Muscle layer of duodenum (tissue), 2 donors: Measurements from ENCODE around the gene PRMT1.
"Not testable (repeated sequence)": the region's sequence is repeated elsewhere in the genome, so short reads cannot be mapped to it uniquely, and the experiment has no call there.

Experiments
- H3K27ac ChIP-seq: one replicate; pipeline ENCODE4 v1.7.0; 2013; ENCODE audit warnings: mild to moderate bottlenecking, low read length
- H3K27me3 ChIP-seq: one replicate; pipeline ENCODE4 v1.7.0; 2013; ENCODE audit warnings: low read depth, mild to moderate bottlenecking, control low read depth, low read length
- H3K36me3 ChIP-seq, 2 donors: one replicate each; pipeline ENCODE4 v1.7.0; 2013; ENCODE audit warnings: low read length in 2 of 2, control low read depth in 1 of 2, mild to moderate bottlenecking in 1 of 2; ENCODE audit not compliant: insufficient read depth in 2 of 2, control insufficient read depth in 1 of 2
- H3K4me1 ChIP-seq, 2 donors: one replicate each; pipeline ENCODE4 v1.7.0; 2013; ENCODE audit warnings: low read length in 2 of 2, mild to moderate bottlenecking in 2 of 2, control low read depth in 1 of 2, moderate library complexity in 1 of 2; ENCODE audit not compliant: insufficient read depth in 2 of 2, control insufficient read depth in 1 of 2
- H3K4me3 ChIP-seq, 2 donors: one replicate each; pipeline ENCODE4 v1.7.0; 2013; ENCODE audit warnings: low read length in 2 of 2, low read depth in 1 of 2, mild to moderate bottlenecking in 1 of 2
- H3K9me3 ChIP-seq, 2 donors: one replicate each; pipeline ENCODE4 v1.7.0; 2013; ENCODE audit warnings: low read length in 2 of 2, control low read depth in 1 of 2, mild to moderate bottlenecking in 1 of 2; ENCODE audit not compliant: control insufficient read depth in 1 of 2
- donor health status: healthy.

PRMT1 gene

DNA sequence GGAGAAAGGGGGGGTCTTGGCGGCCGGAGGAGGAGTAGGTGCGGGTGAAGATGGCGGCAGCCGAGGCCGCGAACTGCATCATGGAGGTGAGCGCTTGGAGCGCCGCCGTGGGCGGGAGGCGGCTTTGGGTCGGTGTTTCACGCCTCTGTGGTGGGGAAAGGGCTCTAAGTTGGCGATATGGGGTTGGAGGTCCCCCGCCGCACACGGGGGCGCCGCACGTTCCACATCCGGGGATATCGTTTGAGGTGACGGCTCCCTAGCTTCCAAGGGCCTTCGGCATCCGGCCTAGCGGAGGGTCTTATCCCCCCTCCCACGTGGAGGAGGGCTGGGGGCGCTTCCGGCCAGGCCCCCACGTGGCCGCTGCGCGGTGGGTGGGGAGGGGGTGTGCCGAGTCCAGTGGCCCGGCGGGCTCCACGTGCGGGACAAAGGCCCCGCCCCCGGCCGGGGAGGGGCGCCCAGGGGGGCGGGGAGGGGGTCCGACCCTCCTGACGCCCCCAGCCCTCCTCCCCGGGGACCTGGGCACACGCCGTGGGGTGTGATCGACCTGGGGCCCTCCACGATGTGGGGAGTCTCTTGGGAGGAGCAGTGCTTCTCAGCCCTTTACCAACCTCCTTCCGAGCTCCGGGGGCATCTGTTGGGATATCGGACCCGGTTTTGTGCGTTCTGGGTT, at the start of gene PRMT1:
PRMT1 (plus strand) TSS at position 41 of the 670 bp plus-strand sequence; CDS start at position 51, 10 bp downstream.
- Histone ChIP-seq H3K27ac (peak within 1 kb of the TSS; percentile 95), H3K4me1 (peaks cover 12 to 41% of the 10 kb centered on the region in 2 donors), H3K4me3 (peak within 1 kb of the TSS; percentile 78 to 96), H3K27me3 (no peaks in the 10 kb centered on the region), H3K9me3 (no peaks in the 10 kb centered on the region), H3K36me3 (peaks cover 7 to 8% of the 10 kb centered on the region in 2 donors)

DNA sequence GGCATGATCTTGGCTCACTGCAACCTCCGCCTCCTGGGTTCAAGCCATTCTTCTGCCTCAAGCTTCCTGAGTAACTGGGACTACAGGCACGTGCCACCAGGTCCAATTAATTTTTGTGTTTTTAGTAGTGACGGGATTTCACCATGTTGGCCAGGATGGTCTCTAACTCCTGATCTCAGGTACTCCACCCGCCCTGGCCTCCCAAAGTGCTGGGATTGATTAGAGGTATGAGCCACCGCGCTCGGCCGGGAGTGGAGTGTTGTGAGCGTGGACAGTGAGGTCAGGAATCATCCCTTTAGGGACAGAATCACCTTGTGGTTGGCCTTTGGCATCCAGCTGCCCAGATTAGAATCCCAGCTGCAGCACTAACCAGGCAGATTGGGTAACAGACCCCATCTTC, 47.4 kb upstream of the PRMT1 start:
- Histone ChIP-seq H3K4me3 (no peak overlapping the region), H3K27ac (no peak overlapping the region), H3K36me3 (peaks cover 7 to 24% of the 10 kb centered on the region in 2 donors), H3K9me3 (no peaks in the 10 kb centered on the region), H3K27me3 (no peaks in the 10 kb centered on the region), H3K4me1 (peaks cover 0 to 10% of the 10 kb centered on the region in 2 donors)

DNA sequence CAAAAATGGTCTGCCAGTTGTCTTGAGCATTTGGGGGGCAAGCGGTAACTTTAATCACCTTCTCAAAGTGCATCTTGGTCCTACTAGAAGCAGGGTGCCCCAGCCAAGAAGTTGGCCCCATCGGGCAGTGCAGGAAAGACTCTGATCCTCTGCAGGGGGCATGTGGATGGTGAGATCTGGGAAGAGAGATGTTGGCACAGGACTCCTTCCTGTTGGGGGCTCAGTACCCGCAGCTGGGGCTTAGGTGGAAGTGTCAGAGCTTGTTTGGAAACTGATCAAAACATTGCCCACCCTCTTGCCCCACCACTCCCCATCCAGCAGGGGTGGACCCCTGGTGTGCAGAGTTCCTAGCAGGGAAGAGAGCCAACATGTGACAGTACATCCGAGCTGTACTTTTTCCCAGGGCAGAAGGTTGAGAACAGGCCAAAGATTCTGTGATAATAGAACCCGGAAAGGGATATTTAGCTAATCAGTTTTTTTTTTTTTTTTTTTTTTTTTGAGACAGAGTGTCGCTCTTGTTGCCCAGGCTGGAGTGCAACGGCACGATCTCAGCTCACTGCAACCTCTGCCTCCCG, 46.0 kb upstream of the PRMT1 start:
- H3K36me3 ChIP-seq: peaks cover 7 to 22% of the 10 kb centered on the region in 2 donors
- H3K27ac ChIP-seq: no peak overlapping the region
- H3K27me3 ChIP-seq: no peaks in the 10 kb centered on the region

DNA sequence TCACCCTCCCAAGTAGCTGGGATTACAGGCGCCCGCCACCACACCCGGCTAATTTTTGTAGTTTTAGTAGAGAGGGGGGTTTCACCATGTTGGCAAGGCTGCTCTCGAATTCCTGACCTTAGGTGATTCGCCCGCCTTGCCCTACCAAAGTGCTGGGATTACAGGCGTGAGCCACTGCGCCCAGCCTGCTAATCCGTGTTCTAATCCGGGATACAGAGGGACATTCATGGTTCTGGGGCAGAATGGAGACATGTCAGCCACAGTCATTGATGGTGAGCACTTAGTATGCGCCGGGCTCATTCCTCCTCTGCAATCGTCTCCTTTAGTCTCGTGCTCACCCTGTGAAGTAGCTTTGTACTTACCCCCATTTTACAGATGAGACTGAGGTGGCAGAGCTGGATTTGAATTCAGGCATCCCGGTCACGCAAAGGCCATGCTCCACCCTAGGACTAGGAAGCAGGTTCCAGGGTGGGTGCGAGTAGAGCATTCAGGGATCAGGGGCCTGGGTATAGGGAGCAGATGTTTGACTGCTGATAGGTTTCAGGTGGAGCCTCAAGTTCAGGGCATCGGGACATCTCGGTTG, 45.4 kb upstream of the PRMT1 start:
- peaks cover 1 to 16% of the 10 kb centered on the region in 2 donors for H3K36me3 ChIP-seq

More for the DNA sequence above, 46.0 kb upstream of the PRMT1 start:
- Histone ChIP-seq H3K4me1 (peaks cover 0 to 10% of the 10 kb centered on the region in 2 donors), H3K4me3 (no peak overlapping the region), H3K9me3 (no peaks in the 10 kb centered on the region)

DNA sequence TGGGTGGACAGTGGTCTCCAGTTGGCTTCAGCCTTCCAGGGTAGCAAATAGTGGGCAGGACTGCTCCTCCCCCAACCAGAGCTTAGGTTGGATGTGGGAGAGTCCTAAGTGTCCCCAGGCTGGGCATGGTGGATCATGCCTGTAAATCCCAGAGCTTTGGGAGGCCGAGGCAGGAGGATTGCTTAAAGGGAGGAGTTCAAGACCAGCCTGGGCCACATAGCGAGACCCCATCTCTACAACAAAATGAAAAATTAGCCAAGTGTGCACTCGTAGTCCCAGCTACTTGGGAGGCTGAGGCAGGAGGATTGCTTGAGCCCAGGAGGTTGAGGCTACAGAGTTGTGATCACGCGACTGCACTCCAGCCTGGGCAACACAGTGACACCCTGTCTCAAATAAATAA, 44.5 kb upstream of the PRMT1 start:
- Histone ChIP-seq H3K4me3 (no peak overlapping the region), H3K4me1 (peaks cover 0 to 22% of the 10 kb centered on the region in 2 donors), H3K36me3 (peaks cover 0 to 7% of the 10 kb centered on the region in 2 donors), H3K9me3 (no peaks in the 10 kb centered on the region), H3K27ac (no peak overlapping the region), H3K27me3 (no peaks in the 10 kb centered on the region)

More for the DNA sequence above, 45.4 kb upstream of the PRMT1 start:
- no peaks in the 10 kb centered on the region for H3K27me3 ChIP-seq
- peaks cover 0 to 15% of the 10 kb centered on the region in 2 donors for H3K4me1 ChIP-seq
- no peak overlapping the region for H3K27ac ChIP-seq
- H3K9me3 ChIP-seq: no peaks in the 10 kb centered on the region
- no peak overlapping the region for H3K4me3 ChIP-seq

DNA sequence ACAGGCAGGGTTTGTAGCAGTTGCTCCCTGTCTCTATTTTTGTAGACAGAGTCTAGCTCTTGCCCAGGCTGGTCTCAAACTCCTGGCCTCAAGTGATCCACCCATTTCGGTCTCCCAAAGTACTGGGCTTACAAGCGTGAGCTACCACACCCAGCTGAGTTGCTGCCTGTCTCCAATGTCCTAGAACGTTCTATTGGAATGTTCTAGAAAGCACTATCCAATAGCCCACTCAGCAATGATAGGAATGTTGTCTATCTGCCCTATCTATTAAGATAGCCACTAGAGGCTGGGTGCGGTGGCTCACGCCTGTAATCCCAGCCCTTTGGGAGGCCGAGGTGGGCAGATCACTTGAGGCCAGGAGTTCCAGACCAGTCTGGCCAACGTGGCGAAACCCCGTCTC, 43.8 kb upstream of the PRMT1 start:
- not testable (repeated sequence) for H3K4me3 ChIP-seq, H3K27ac ChIP-seq, H3K27me3 ChIP-seq, H3K9me3 ChIP-seq, H3K36me3 ChIP-seq
- H3K4me1 ChIP-seq: peaks cover 4 to 26% of the 10 kb centered on the region in 2 donors

DNA sequence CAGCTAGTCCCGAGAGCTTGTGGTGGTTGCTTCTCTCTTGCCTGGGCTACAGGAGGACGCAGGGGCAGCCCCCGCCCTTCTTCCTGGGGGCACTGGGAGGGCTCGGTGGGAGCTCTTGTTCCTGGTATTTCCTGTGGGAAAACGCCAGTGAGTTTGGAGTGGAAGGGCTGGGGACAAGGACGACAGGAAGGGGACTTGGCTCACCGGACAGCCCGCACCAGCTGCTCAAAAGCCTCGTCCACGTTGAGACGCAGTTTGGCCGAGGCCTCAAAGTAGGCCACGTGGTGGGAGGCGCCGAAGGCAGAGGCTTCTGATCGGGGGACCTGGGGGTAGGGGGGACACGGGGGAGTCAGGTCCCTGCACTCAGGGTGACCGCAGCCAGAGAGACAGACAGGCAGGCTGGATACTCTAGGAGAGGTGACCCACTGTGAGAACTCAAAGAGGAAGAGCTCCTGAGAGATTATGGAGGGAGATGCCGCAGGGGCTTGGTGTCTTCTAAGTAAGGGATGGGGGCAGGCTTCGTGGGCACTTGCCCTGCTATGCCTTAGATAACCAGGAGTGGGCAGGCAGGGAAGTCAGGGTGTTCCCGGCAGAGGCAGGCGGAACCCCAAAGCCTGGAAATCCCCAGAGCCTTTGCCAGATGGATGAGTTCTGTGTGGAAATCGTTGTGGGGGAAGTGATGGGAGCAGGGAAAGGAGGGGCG, 41.4 kb upstream of the PRMT1 start:
- no peaks in the 10 kb centered on the region for H3K27me3 ChIP-seq
- H3K9me3 ChIP-seq: no peaks in the 10 kb centered on the region
- H3K36me3 ChIP-seq: peaks cover 0 to 8% of the 10 kb centered on the region in 2 donors
- no peak overlapping the region for H3K4me3 ChIP-seq
- H3K4me1 ChIP-seq: peaks cover 11 to 35% of the 10 kb centered on the region in 2 donors
- H3K27ac ChIP-seq: no peak overlapping the region

DNA sequence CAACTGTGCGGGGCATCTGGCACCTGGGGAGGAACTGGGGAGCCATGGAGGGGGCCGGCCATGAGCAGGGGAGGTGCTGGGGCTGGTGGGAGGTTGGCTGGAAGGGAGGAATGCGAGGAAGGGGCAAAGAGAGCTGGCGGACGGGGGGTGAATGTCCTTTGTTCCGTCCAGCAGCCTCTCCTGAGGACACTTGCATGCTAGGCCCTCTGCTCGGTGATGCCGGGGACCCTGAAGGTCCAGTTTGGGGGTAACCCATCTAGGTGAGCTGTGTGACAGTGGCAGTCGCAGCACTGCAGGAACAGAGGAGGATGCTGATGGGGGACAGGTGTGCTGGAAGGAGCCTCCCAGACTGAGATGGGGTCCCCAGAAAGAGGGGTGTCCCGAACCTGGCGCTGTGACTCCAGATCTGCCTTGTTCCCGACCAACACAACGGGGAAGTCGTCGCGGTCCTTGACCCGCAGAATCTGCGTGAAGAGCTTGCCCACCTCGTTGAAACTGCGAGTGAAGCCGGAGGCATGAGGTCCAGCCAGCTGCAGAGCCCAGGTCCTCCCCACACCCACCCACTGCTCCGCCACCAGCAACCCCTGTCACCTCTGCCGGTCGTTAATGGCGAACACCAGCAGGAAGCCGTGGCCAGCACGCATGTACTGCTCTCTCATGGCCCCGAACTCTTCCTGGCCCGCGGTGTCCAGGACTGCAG, 40.7 kb upstream of the PRMT1 start:
- Histone ChIP-seq H3K27me3 (no peaks in the 10 kb centered on the region), H3K27ac (no peak overlapping the region), H3K9me3 (no peaks in the 10 kb centered on the region), H3K36me3 (peaks cover 0 to 15% of the 10 kb centered on the region in 2 donors), H3K4me1 (peaks cover 11 to 29% of the 10 kb centered on the region in 2 donors), H3K4me3 (no peak overlapping the region)

DNA sequence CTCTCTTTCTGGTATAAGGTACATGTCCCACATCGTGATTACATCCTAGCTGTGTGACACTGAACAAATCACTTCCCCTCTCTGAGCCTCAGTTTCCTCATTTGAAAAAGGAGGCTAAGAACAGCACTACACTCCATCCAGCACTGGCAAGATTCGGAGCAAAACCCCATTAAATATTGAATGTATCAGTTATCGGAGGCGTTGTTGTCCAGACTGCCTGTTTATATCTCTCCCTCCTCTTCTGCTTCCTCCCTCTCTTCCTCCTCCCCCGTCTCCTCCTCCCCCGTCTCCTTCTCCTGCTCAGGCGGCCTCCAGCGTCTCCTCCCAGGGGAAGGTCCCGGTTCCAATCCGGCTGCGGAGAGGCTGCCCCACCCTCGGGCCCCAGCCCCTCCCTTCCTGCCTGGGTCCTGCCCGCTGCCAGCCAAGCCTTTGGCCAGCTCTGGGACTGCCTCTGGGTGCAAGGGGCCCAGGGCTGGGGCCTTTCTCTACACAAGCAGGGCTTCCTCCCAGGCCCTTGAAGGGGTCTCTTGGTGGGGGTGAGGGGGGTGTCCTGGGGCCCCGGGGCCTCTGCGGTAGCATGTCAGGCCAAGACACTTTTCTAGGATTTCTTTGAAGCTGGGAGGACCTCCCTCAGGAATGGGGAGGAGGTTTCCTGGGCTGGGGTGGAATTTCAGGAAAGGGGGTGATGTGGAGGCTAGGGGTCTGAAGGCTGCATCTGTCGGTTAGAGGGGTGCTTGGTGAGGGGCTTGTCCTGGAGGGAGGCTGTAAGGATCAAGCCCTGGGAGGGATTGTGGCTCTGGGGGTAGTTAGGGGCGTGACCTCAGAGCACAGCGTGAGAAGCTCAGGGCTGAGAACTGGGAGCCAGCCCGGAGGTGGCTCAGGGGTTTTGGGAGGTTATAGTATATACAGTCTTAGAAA, 39.0 kb upstream of the PRMT1 start:
- H3K27me3 ChIP-seq: no peaks in the 10 kb centered on the region
- peak overlapping the region; percentile 73 for H3K27ac ChIP-seq
- peak overlapping the region; percentile 38 to 69 for H3K4me3 ChIP-seq
- H3K4me1 ChIP-seq: peaks cover 14 to 35% of the 10 kb centered on the region in 2 donors
- H3K36me3 ChIP-seq: peaks cover 0 to 18% of the 10 kb centered on the region in 2 donors
- H3K9me3 ChIP-seq: no peaks in the 10 kb centered on the region

DNA sequence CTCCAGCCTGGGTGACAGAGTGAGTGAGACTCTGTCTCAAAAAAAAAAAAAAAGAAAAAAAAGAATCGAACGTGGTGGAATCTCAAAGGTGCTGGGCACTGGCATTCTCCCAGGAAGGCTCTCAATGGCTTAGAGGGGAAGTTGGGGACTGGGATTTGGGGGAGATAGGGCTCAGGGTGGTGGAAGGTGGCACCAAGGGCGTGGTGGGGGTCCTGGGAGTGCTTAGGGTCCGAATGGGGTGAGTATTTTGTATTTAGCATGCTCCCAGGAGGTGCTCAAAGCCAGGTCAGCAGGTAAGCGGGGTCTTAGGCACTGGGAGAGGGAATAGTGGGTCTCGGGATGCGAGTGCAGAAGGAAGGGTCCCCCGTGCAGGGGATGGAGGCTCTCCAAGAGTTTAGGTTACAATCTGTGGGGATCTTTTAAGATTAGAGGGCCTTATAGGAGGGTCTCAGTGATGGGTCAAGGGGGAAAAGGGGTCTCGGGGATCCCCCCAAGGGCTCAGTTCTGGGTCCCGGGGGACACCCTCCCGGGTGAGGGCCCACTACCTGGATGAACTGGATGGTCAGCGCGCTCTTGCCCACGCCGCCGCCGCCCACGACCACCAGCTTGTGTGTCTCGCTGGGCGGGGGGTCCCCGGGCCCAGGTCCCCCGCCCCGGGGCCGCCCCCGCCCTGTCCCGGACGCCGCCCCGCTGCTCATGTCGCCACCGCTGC, 37.5 kb upstream of the PRMT1 start:
- no peaks in the 10 kb centered on the region for H3K27me3 ChIP-seq
- H3K9me3 ChIP-seq: no peaks in the 10 kb centered on the region
- H3K27ac ChIP-seq: peak overlapping the region; percentile 74
- peaks cover 21 to 50% of the 10 kb centered on the region in 2 donors for H3K4me1 ChIP-seq
- peaks cover 0 to 18% of the 10 kb centered on the region in 2 donors for H3K36me3 ChIP-seq
- peak overlapping the region; percentile 69 to 78 for H3K4me3 ChIP-seq
